ENCODE results near the gene MRPS27. TPM values are rescaled to one million over a fixed set of nuclear protein-coding genes. Genes with fewer than 3 reads are reported as not detected.
"Not testable (repeated sequence)": the region's sequence is repeated elsewhere in the genome, so short reads cannot be mapped to it uniquely, and the experiment has no call there.

MRPS27 gene
- total and polyA plus RNA-seq, 2 of the 13 experiments (the other 11 are each of a cell fraction or from before 2014, with no cell fraction given): 71.8 to 115 TPM

GRCh38 chr5:72319435-72319975 lies 535 bp downstream of the MRPS27 start:
- intact Hi-C loops (cut with micrococcal nuclease; ENCODE audit: unreplicated experiment); CTCF ChIA-PET (ENCODE audit: low intra/inter-chr PET ratio, low total read pairs); H4K20me1 ChIP-seq (ENCODE audit: insufficient read depth, low read length); FAIRE-seq; DNase-seq (ENCODE audit: low spot score); H3K36me3 ChIP-seq (replicated peaks in 1 of 2; ENCODE audit: control insufficient read depth in 1 of 2, insufficient read depth in 2 of 2, low read length in 2 of 2); BruUV-seq (replicated peaks); H3K9me3 ChIP-seq (ENCODE audit: low read length); H3K27me3 ChIP-seq (ENCODE audit: control insufficient read depth in 1 of 2, insufficient read depth in 2 of 2, low read length in 2 of 2); ATAC-seq: not testable (repeated sequence)
- Histone ChIP-seq H3K4me2 (ENCODE audit: low read depth, low read length) (peak overlapping the region; percentile 77), H3K9ac (ENCODE audit: insufficient read depth, low read depth, low read length) (peak overlapping the region; percentile 74), H3K4me1 (ENCODE audit: insufficient read depth, low read length) (peaks cover 44% of the 10 kb centered on the region), H3K4me3 (replicated peaks in 1 of 3; ENCODE audit: insufficient read depth in 1 of 3, low read depth in 2 of 3, low read length in 3 of 3) (peak overlapping the region; percentile 65 to 91 (median 90)), H2AFZ (ENCODE audit: low read length) (peak overlapping the region; percentile 45), H3K79me2 (ENCODE audit: insufficient read depth, low read length) (peaks cover 44% of the 10 kb centered on the region), H3K27ac (ENCODE audit: extremely low read length, insufficient read depth, low read length) (peak overlapping the region; percentile 76)
- POLR2A ChIA-PET: interaction anchor here (0.7 to 4.2 kb wide), 13 partner anchors 11 to 733 kb away, joined by 3 to 60 read pairs (median 4); partner anchors contain the start of gene MCCC2
- TF ChIP-seq ZMYM3 (CRISPR knock-in tag; IDR thresholded peaks at IDR 0.05) (peak; percentile 83; the same call in 1 of the 2 replicates), KDM2A (CRISPR knock-in tag; IDR thresholded peaks at IDR 0.05; ENCODE audit: borderline replicate concordance, low read depth) (peak; percentile 1; the same call in 1 of the 2 replicates), RARG (CRISPR knock-in tag; IDR thresholded peaks at IDR 0.05; ENCODE audit: low read depth) (peak; percentile 44; the same call in 1 of the 2 replicates), MEIS2 (CRISPR knock-in tag; IDR thresholded peaks at IDR 0.05) (peak; percentile 12; the same call in 1 of the 2 replicates), THAP7 (CRISPR knock-in tag; IDR thresholded peaks at IDR 0.05) (peak; percentile 11; the same call in 1 of the 2 replicates), NAIF1 (CRISPR knock-in tag; IDR thresholded peaks at IDR 0.05; ENCODE audit: borderline replicate concordance) (0 out of 2 replicates have a peak, but pooled peaks have one; percentile 66), AHR (CRISPR knock-in tag; IDR thresholded peaks at IDR 0.05) (0 out of 2 replicates have a peak, but pooled peaks have one; percentile 12), ZNF788 (CRISPR knock-in tag; IDR thresholded peaks at IDR 0.05; ENCODE audit: borderline replicate concordance) (peak; percentile 41; the same call in 1 of the 2 replicates), ZNF136 (CRISPR knock-in tag; IDR thresholded peaks at IDR 0.05; ENCODE audit: low read depth) (0 out of 2 replicates have a peak, but pooled peaks have one; percentile 15), TBX2 (CRISPR knock-in tag; IDR thresholded peaks at IDR 0.05; ENCODE audit: borderline replicate concordance) (0 out of 2 replicates have a peak, but pooled peaks have one; percentile 5), CHD4 (IDR thresholded peaks at IDR 0.05; ENCODE audit: borderline replicate concordance, low read length) (peak; percentile 39; the same call in 1 of the 2 replicates), ARNTL (CRISPR knock-in tag; IDR thresholded peaks at IDR 0.05) (peak; percentile 4; the same call in 1 of the 2 replicates), ZMYM2 (CRISPR knock-in tag; IDR thresholded peaks at IDR 0.05) (peak; percentile 82), MED13 (CRISPR knock-in tag; IDR thresholded peaks at IDR 0.05) (0 out of 2 replicates have a peak, but pooled peaks have one; percentile 13), ZNF121 (CRISPR knock-in tag; IDR thresholded peaks at IDR 0.05) (peak; percentile 98), ADNP (CRISPR knock-in tag; IDR thresholded peaks at IDR 0.05) (0 out of 2 replicates have a peak, but pooled peaks have one; percentile 48)
- WGBS (ENCODE audit: low lambda C conversion rate): 3% methylated on average over 12 of the region's 28 CpGs
- in situ Hi-C loops (cut with HindIII; ENCODE audit: extremely low pct_ligation_motif_present, low pct_unique_long_range_greater_than_20kb): loop anchor here (25.0 kb wide), 1 partner anchor 532 kb away; no protein-coding TSS in a partner anchor

Measured in HepG2 (cell line).